Central memory CD8-positive, alpha-beta T cell (primary cell): ENCODE measurements around the gene MACROD2.

Experiments used
- ATAC-seq: fragments of 150-1000 bp; cut with Tn5 transposase; replicated peaks from 2 replicates; pipeline ENCODE4 v1.10.0; 2022; ENCODE audit warnings: mild to moderate bottlenecking, moderate FRiP score, moderate number of reproducible peaks; ENCODE audit not compliant: poor library complexity, severe bottlenecking; ENCODE audit errors: extremely low read depth
- DNase-seq, 2 donors: peaks; one replicate each; pipeline ENCODE4 v3.0.0; 2021; ENCODE audit warnings: low spot score in 2 of 2
- H3K27ac Mint-ChIP-seq: one replicate; pipeline ENCODE4 v1.8.0; 2022; ENCODE audit warnings: low read depth, mild to moderate bottlenecking, moderate library complexity, mixed read lengths
- H3K27me3 Mint-ChIP-seq: one replicate; pipeline ENCODE4 v1.8.0; 2022; ENCODE audit warnings: mixed read lengths
- H3K36me3 Mint-ChIP-seq: one replicate; pipeline ENCODE4 v1.8.0; 2022; ENCODE audit warnings: mild to moderate bottlenecking, moderate library complexity, mixed read lengths; ENCODE audit not compliant: insufficient read depth
- H3K4me1 Mint-ChIP-seq: one replicate; pipeline ENCODE4 v1.8.0; 2022; ENCODE audit warnings: mixed read lengths
- H3K4me3 Mint-ChIP-seq: one replicate; pipeline ENCODE4 v1.8.0; 2022; ENCODE audit warnings: mild to moderate bottlenecking, moderate library complexity, mixed read lengths
- H3K9me3 Mint-ChIP-seq: one replicate; pipeline ENCODE4 v1.8.0; 2022; ENCODE audit warnings: mixed read lengths

MACROD2 gene

DNA sequence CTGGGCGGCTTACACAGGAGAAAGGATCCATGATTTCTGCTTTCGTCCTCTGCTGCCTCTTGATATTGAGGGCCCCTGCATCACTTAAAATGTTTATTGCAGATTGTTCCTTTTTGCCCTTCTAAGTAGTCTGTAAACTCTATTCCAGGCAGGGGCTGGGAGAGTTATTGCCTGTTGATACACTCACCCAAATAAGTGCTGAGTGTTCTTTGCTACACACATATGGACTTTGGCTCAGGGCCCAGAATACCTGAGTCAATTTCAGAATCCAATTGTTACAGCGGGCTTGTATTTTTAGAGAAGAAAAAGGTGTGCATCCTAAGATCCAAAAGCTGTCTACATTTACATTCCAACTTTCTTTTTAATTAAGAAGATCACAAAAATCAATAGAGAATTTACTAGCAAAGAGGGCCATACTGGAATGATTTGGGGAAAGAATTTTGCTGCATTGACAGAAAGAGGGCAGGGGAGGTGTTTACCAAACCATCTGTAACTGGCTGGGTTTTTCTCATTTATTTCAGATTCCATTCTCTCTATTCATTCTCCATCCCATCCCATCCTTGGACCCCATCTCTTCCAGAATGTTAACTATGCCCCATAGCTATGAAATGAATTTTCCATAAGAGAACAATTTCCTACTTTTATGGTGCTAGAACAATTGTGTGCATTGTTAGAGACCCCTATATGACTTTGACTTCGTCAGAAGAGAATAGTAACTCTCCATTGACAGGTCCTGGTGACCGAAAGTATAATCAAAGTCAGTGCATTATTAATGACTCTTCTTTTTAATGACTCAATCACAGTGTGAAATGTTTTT lies 1302.0 kb downstream of the MACROD2 start:
- Mint-ChIP-seq H3K9me3 (peaks cover 13% of the 10 kb centered on the region), H3K4me1 (no peaks in the 10 kb centered on the region), H3K27ac (no peak overlapping the region), H3K4me3 (no peak overlapping the region), H3K27me3 (no peaks in the 10 kb centered on the region), H3K36me3 (peaks cover 2% of the 10 kb centered on the region)
- ATAC-seq, result no peak
- no peak for DNase-seq

- no peak for ATAC-seq
- Mint-ChIP-seq H3K27ac (no peak overlapping the region), H3K4me3 (no peak overlapping the region), H3K4me1 (no peaks in the 10 kb centered on the region), H3K27me3 (no peaks in the 10 kb centered on the region), H3K36me3 (peaks cover under 1% of the 10 kb centered on the region), H3K9me3 (peaks cover 32% of the 10 kb centered on the region)
- no peak for DNase-seq
Measured at GRCh38 chr20:15302075-15302474, 1306.8 kb downstream of the MACROD2 start.

- H3K4me3 Mint-ChIP-seq, result no peak overlapping the region
- DNase-seq (no peak), ATAC-seq (no peak)
- peaks cover 26% of the 10 kb centered on the region for H3K9me3 Mint-ChIP-seq
- no peaks in the 10 kb centered on the region for H3K4me1 Mint-ChIP-seq
- H3K36me3 Mint-ChIP-seq, result peaks cover 3% of the 10 kb centered on the region
- H3K27me3 Mint-ChIP-seq, result no peaks in the 10 kb centered on the region
- no peak overlapping the region for H3K27ac Mint-ChIP-seq
Measured at GRCh38 chr20:15310361-15310760, 1315.0 kb downstream of the MACROD2 start.

DNA sequence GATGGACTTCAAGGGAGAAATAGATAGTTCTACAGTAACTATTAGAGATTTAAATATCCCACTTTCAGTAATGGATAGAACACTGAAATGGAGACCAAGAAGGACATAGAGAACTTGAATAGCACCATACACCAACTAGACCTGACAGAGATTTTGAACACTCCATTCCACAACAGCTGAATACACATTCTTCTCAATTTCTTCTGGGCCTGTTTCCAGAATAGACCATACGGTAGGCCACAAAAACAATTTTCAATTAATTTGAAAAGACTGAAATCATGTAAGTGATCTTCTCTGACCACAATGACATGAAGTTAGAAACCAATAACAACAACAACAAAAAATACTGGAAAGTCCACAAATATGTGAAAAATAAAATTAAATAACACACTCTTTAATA lies 1321.2 kb downstream of the MACROD2 start:
- H3K4me1 Mint-ChIP-seq, result no peaks in the 10 kb centered on the region
- no peak overlapping the region for H3K27ac Mint-ChIP-seq
- no peak for ATAC-seq
- peaks cover 17% of the 10 kb centered on the region for H3K9me3 Mint-ChIP-seq
- H3K36me3 Mint-ChIP-seq, result peaks cover 3% of the 10 kb centered on the region
- H3K27me3 Mint-ChIP-seq, result no peaks in the 10 kb centered on the region
- no peak overlapping the region for H3K4me3 Mint-ChIP-seq
- DNase-seq, result no peak

DNA sequence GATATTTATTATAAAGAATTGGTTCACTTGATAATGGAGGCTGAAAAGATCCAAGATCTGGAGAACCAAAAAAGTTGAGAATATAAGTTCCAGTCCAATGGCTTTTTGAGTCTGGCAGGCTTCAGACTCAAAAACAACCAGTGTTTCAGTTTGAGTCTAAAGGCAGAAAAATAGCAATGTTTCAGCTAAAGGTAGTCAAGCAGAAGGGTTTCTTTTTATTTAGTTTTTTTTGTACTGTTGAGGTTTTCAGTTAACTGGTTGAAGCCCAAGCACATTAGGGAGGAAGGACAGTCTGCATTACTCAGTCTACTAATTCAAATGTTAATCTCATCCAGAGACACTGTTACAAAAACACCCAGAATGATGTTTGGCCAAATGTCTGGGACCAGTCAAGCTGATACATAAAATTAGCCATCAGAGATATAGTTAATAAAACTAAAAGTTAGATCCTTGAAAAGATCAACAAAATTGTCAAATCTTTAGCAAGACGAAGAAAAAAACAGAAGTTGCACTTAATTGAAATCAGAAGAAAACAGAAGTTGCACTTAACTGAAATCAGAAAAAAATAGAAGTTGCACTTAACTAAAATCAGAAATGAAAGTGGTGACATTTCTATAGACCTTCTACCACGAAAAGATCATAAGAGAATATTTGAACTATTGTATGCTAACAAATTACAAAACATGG lies 1322.4 kb downstream of the MACROD2 start:
- ATAC-seq, result no peak
- no peak overlapping the region for H3K4me3 Mint-ChIP-seq
- DNase-seq, result no peak
- no peaks in the 10 kb centered on the region for H3K4me1 Mint-ChIP-seq
- H3K36me3 Mint-ChIP-seq, result peaks cover 3% of the 10 kb centered on the region
- peaks cover 17% of the 10 kb centered on the region for H3K9me3 Mint-ChIP-seq
- no peaks in the 10 kb centered on the region for H3K27me3 Mint-ChIP-seq
- H3K27ac Mint-ChIP-seq, result no peak overlapping the region

GRCh38 chr20:15318682-15319081 lies 1323.4 kb downstream of the MACROD2 start:
- ATAC-seq, result no peak
- Mint-ChIP-seq H3K4me3 (no peak overlapping the region), H3K9me3 (peaks cover 13% of the 10 kb centered on the region)

DNA sequence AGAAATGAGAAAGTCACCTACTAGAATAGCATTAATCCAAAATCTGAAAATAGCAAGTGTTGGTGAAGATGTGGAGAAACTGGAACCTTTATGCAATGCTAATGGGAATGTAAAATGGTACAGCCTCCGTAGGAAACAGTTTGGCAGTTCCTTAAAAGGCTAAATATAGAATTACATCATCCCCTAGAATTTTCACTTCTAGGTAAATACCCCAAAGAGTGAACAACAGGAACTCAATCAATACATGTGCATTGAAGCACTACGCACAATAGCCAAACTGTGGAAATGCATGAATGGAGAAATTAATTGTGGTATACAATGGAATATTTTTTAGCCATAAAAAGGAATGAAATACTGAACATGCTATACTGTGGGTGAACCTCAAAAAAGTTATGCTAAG lies 1324.1 kb downstream of the MACROD2 start:
- no peak for DNase-seq
- Mint-ChIP-seq H3K4me1 (no peaks in the 10 kb centered on the region), H3K27me3 (no peaks in the 10 kb centered on the region), H3K36me3 (peaks cover 3% of the 10 kb centered on the region), H3K4me3 (no peak overlapping the region), H3K27ac (no peak overlapping the region), H3K9me3 (peaks cover 10% of the 10 kb centered on the region)
- no peak for ATAC-seq

More at GRCh38 chr20:15318682-15319081, 1323.4 kb downstream of the MACROD2 start:
- H3K4me1 Mint-ChIP-seq, result no peaks in the 10 kb centered on the region
- H3K27ac Mint-ChIP-seq, result no peak overlapping the region
- no peak for DNase-seq
- H3K36me3 Mint-ChIP-seq, result peaks cover 3% of the 10 kb centered on the region
- H3K27me3 Mint-ChIP-seq, result no peaks in the 10 kb centered on the region

GRCh38 chr20:15320941-15321340 lies 1325.6 kb downstream of the MACROD2 start:
- no peak overlapping the region for H3K27ac Mint-ChIP-seq

DNA sequence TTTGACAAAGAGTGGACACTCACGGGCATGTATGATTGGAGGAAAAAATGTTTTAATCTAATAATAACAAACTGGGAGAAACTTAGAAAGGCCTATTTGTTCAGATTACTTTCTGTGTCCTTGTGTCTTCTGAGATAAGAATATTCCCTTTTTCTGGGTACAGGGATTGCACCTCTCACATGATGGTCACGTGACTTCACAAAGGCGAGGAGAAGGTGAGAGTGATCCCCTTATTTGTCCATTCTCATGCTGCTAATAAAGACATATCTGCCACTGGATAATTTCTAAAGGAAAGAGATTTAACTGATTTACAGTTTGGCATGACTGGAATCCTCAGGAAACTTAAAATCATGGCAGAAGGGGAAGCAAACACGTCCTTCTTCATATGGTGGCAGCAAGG lies 1331.8 kb downstream of the MACROD2 start:
- DNase-seq (no peak), ATAC-seq (no peak)
- no peaks in the 10 kb centered on the region for H3K36me3 Mint-ChIP-seq
- no peak overlapping the region for H3K27ac Mint-ChIP-seq
- H3K4me3 Mint-ChIP-seq, result no peak overlapping the region
- H3K27me3 Mint-ChIP-seq, result no peaks in the 10 kb centered on the region
- peaks cover 6% of the 10 kb centered on the region for H3K9me3 Mint-ChIP-seq
- H3K4me1 Mint-ChIP-seq, result no peaks in the 10 kb centered on the region

More at GRCh38 chr20:15320941-15321340, 1325.6 kb downstream of the MACROD2 start:
- DNase-seq (no peak), ATAC-seq (no peak)
- no peaks in the 10 kb centered on the region for H3K36me3 Mint-ChIP-seq
- no peaks in the 10 kb centered on the region for H3K4me1 Mint-ChIP-seq
- no peak overlapping the region for H3K4me3 Mint-ChIP-seq
- no peaks in the 10 kb centered on the region for H3K9me3 Mint-ChIP-seq
- H3K27me3 Mint-ChIP-seq, result no peaks in the 10 kb centered on the region

DNA sequence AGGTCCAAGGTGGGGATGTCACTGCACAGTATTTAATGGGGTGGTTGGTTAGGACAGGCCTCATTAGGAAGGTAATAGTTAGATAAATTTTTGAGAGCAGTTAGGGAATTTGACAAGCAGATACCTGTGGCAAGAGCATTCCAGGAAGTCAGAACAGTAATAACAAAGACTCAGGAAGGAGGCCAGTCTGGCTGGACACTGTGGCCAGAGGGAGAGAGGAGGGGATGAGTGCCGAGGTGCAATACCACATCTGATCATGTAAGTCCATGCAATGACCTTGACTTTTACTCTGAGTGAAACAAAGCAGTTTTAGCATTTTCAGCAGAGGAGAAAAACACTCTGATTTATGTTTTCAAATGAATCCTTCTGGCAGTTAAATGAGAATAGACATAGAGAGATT lies 1332.8 kb downstream of the MACROD2 start:
- ATAC-seq (no peak), DNase-seq (no peak)
- Mint-ChIP-seq H3K27ac (no peak overlapping the region), H3K27me3 (no peaks in the 10 kb centered on the region), H3K4me1 (no peaks in the 10 kb centered on the region), H3K9me3 (peaks cover 6% of the 10 kb centered on the region), H3K36me3 (no peaks in the 10 kb centered on the region), H3K4me3 (no peak overlapping the region)

DNA sequence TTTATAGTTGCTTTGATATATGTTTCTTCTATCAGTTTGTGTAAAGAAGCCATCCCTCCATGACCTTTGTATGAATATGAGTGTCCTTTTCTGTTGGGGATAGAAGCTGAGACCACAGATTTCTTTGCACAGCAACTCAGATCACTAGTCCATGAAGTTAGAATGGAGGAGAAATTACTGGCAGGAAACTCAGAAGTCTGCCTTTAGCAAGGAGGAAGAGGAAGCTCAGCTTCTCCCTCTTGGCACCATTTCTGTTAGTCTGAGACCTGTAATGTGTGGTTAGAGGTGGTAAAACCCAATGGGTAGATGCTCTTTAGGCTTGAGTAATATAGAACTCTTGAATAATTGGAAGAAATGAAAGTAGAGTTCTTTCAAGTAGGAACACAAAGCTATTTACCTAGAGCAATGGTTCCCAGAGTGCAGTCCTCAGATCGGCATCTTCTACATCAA lies 1337.4 kb downstream of the MACROD2 start:
- ATAC-seq, result no peak
- H3K4me3 Mint-ChIP-seq, result no peak overlapping the region
- no peaks in the 10 kb centered on the region for H3K36me3 Mint-ChIP-seq
- H3K9me3 Mint-ChIP-seq, result peaks cover 5% of the 10 kb centered on the region
- no peaks in the 10 kb centered on the region for H3K4me1 Mint-ChIP-seq
- H3K27me3 Mint-ChIP-seq, result no peaks in the 10 kb centered on the region
- DNase-seq, result no peak
- no peak overlapping the region for H3K27ac Mint-ChIP-seq

DNA sequence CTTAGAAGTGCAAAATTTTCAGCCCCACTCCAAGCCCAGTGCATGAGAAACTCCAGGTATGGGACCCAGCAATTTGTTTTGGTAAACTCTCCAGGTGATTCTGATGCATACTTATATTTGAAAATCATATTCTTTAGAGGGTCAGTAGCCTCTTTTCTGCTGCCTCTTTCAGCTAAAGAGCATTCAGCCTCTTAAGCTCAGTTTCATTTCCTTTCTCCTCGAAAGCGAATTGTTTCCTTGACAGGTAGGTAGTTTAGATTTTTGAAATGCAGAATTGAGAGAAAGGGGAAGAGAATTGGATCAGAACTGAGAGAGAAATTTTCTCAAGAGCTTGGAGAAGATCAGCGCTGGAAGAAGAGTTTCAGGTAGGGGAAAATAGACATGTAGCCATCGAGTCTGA lies 1337.9 kb downstream of the MACROD2 start:
- ATAC-seq (no peak), DNase-seq (no peak)
- Mint-ChIP-seq H3K4me3 (no peak overlapping the region), H3K27me3 (no peaks in the 10 kb centered on the region), H3K4me1 (no peaks in the 10 kb centered on the region), H3K36me3 (no peaks in the 10 kb centered on the region), H3K27ac (no peak overlapping the region), H3K9me3 (peaks cover 5% of the 10 kb centered on the region)

DNA sequence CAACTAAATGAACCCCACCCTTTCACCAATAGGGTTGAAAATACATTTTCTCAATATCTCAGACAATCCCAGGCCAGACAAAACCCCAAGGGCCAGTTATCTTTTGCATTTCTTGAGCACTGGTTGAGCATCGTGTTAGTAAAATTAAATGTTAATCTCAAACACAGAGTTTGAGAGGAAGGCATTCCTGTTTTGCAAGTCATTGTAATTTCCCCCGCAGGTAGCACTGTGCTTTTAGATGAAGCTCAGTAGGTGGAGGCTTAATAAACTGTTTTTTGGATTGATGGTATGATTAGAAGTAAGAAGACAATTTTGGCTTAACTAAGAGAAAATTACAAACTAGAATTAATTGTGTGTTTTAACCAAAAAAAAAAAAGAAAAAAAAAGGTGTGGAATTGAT lies 1340.7 kb downstream of the MACROD2 start:
- Mint-ChIP-seq H3K9me3 (peaks cover 5% of the 10 kb centered on the region), H3K27ac (no peak overlapping the region), H3K4me3 (no peak overlapping the region), H3K36me3 (no peaks in the 10 kb centered on the region), H3K27me3 (no peaks in the 10 kb centered on the region), H3K4me1 (no peaks in the 10 kb centered on the region)
- no peak for DNase-seq
- ATAC-seq, result no peak
